Right lobe of liver (tissue), 4 donors: ENCODE measurements around the gene ANAPC2.

Source experiments
- CTCF ChIP-seq, 4 donors: fragments of 200-600 bp in 3 of 4; fragments of 450-650 bp in 1 of 4; IDR thresholded peaks; one replicate each; pipeline versions ENCODE4 v1.5.1 to v1.8.0; 2016 to 2022; ENCODE audit warnings: antibody characterized with exemption in 4 of 4, mild to moderate bottlenecking in 2 of 4
- POLR2A ChIP-seq: fragments of 450-650 bp; IDR thresholded peaks from one replicate; pipeline ENCODE4 v1.6.1; 2017; ENCODE audit warnings: antibody characterized with exemption, mild to moderate bottlenecking
- donor health status: DM: no; HTN: no; CAD: no.
- donor health status: DM: no; HTN: no; CAD: no.
- donor health status: DM: no; HTN: yes; CAD: no.

GRCh38 chr9:137168573-137168903 is 19.8 kb downstream of the ANAPC2 start:
- no peak for TF ChIP-seq CTCF (IDR thresholded peaks at IDR 0.05)
- no peak for TF ChIP-seq POLR2A
